GM21529 (cell line): ENCODE data around the gene CENPN.

Experiments
- ATAC-seq: cut with Tn5 transposase; IDR thresholded peaks from one replicate; pipeline ENCODE4 v1.9.1; 2021; ENCODE audit not compliant: unreplicated experiment

CENPN gene

GRCh38 chr16:81006813-81007695 is at the start of gene CENPN, which contains the start of gene CMC2:
Gene CENPN (plus strand): TSS chr16:81007214. CDS start chr16:81011940, 4,726 bp downstream.
Gene CMC2 (minus strand): TSS chr16:81006885. CDS start chr16:80997394, 9,491 bp downstream.
- peak; percentile 86 for ATAC-seq

- ATAC-seq, result no peak
These were observed 48.7 kb upstream of the CENPN start for GRCh38 chr16:80958284-80958683.

GRCh38 chr16:80962879-80963278 is 44.1 kb upstream of the CENPN start:
- no peak for ATAC-seq

- ATAC-seq, result no peak
These were observed 42.7 kb upstream of the CENPN start for GRCh38 chr16:80964351-80964750.

- ATAC-seq, result no peak
These were observed 40.4 kb upstream of the CENPN start for GRCh38 chr16:80966617-80967016.

- ATAC-seq, result no peak
These were observed 38.5 kb upstream of the CENPN start for GRCh38 chr16:80968386-80969113.

- ATAC-seq, result no peak
These were observed 37.9 kb upstream of the CENPN start for GRCh38 chr16:80969114-80969484.

- peak; percentile 83 for ATAC-seq
These were observed 35.2 kb upstream of the CENPN start for GRCh38 chr16:80971819-80972218.

- ATAC-seq, result no peak
These were observed 34.4 kb upstream of the CENPN start for GRCh38 chr16:80972611-80973010.

GRCh38 chr16:80973991-80974390 is 33.0 kb upstream of the CENPN start:
- no peak for ATAC-seq

- ATAC-seq, result no peak
These were observed 32.2 kb upstream of the CENPN start for GRCh38 chr16:80974649-80975376.

GRCh38 chr16:80976946-80977345 is 30.1 kb upstream of the CENPN start:
- ATAC-seq, result no peak

GRCh38 chr16:80981103-80981502 is 25.9 kb upstream of the CENPN start:
- no peak for ATAC-seq

- no peak for ATAC-seq
These were observed 24.4 kb upstream of the CENPN start for GRCh38 chr16:80982646-80983045.

GRCh38 chr16:80984124-80984892 is 22.7 kb upstream of the CENPN start:
- no peak for ATAC-seq

GRCh38 chr16:80985611-80986010 is 21.4 kb upstream of the CENPN start:
- no peak for ATAC-seq

- no peak for ATAC-seq
These were observed 20.5 kb upstream of the CENPN start for GRCh38 chr16:80986557-80986956.

GRCh38 chr16:80988756-80989155 is 18.3 kb upstream of the CENPN start:
- no peak for ATAC-seq

- ATAC-seq, result no peak
These were observed 17.2 kb upstream of the CENPN start for GRCh38 chr16:80989801-80990200.

- ATAC-seq, result no peak
These were observed 16.4 kb upstream of the CENPN start for GRCh38 chr16:80990577-80990976.

- ATAC-seq, result no peak
These were observed 16.0 kb upstream of the CENPN start for GRCh38 chr16:80990978-80991377.
